Activated T-cell treated with anti-CD3 and anti-CD28 coated beads, Interleukin-2, amount 50 U/mL, for 72 hours (primary cell): ENCODE measurements around the gene ECM2. TPM values are rescaled to one million over a fixed set of nuclear protein-coding genes. Genes with fewer than 3 reads are reported as not detected.
"Not testable (repeated sequence)": the region's sequence is repeated elsewhere in the genome, so short reads cannot be mapped to it uniquely, and the experiment has no call there.

Source experiments
- ATAC-seq, 2 donors: fragments of 150-1000 bp; cut with Tn5 transposase; replicated peaks in 1 of 2; 2 replicates each; pipeline ENCODE4 v1.10.0; 2021; ENCODE audit warnings: moderate library complexity in 2 of 2, mild to moderate bottlenecking in 1 of 2
- DNase-seq, 2 donors: peaks; one replicate each; pipeline ENCODE4 v3.0.0; 2021 to 2022; ENCODE audit warnings: mixed read lengths in 1 of 2
- H3K27ac Mint-ChIP-seq: one replicate; pipeline ENCODE4 v1.8.0; 2022; ENCODE audit warnings: mild to moderate bottlenecking, moderate library complexity, mixed read lengths
- H3K27me3 Mint-ChIP-seq: one replicate; pipeline ENCODE4 v1.8.0; 2022; ENCODE audit warnings: low read depth, mixed read lengths
- H3K36me3 Mint-ChIP-seq, 2 donors: one replicate each; pipeline ENCODE4 v1.8.0; 2022; ENCODE audit warnings: mixed read lengths in 2 of 2, mild to moderate bottlenecking in 1 of 2; ENCODE audit not compliant: insufficient read depth in 2 of 2
- H3K4me1 Mint-ChIP-seq: one replicate; pipeline ENCODE4 v1.8.0; 2022; ENCODE audit warnings: low read depth, mixed read lengths
- H3K4me3 Mint-ChIP-seq, 2 donors: one replicate each; pipeline ENCODE4 v1.8.0; 2022; ENCODE audit warnings: mild to moderate bottlenecking in 2 of 2, mixed read lengths in 2 of 2, moderate library complexity in 2 of 2
- H3K9me3 Mint-ChIP-seq, 2 donors: one replicate each; pipeline ENCODE4 v1.8.0; 2022; ENCODE audit warnings: mixed read lengths in 2 of 2
- total RNA-seq, 2 donors: library from RNA; stranded (reverse); gene quantifications; one replicate each; pipeline ENCODE4 v1.2.3, GENCODE V29; 2022

The ECM2 gene
- total RNA-seq, result not detected

- Mint-ChIP-seq H3K27ac (peak within 1 kb of the TSS; percentile 20), H3K27me3 (no peaks in the 10 kb centered on the region), H3K36me3 (peaks cover 0 to 2% of the 10 kb centered on the region in 2 donors)
These were observed at the start of gene ECM2 for GRCh38 chr9:92535940-92536850. ECM2 (minus strand) TSS chr9:92535990; CDS start chr9:92522866, 13,124 bp downstream.

GRCh38 chr9:92576175-92576574, 40.4 kb upstream of the ECM2 start:
- H3K4me3 Mint-ChIP-seq, result no peak overlapping the region
- peaks cover 3 to 5% of the 10 kb centered on the region in 2 donors for H3K36me3 Mint-ChIP-seq
- no peak for ATAC-seq
- no peaks in the 10 kb centered on the region for H3K27me3 Mint-ChIP-seq
- DNase-seq, result no peak
- no peaks in the 10 kb centered on the region for H3K4me1 Mint-ChIP-seq
- no peak overlapping the region for H3K27ac Mint-ChIP-seq
- H3K9me3 Mint-ChIP-seq, result peaks cover 5 to 7% of the 10 kb centered on the region in 2 donors

More at GRCh38 chr9:92535940-92536850, at the start of gene ECM2:
- H3K4me1 Mint-ChIP-seq, result no peaks in the 10 kb centered on the region
- ATAC-seq (no peak), DNase-seq (no peak)
- H3K9me3 Mint-ChIP-seq, result peaks cover 0 to 2% of the 10 kb centered on the region in 2 donors
- H3K4me3 Mint-ChIP-seq, result peak within 1 kb of the TSS in 1 of 2 donors; percentile 1

GRCh38 chr9:92573612-92574011, 37.8 kb upstream of the ECM2 start:
- not testable (repeated sequence) for H3K27me3 Mint-ChIP-seq, H3K4me1 Mint-ChIP-seq, H3K36me3 Mint-ChIP-seq, H3K4me3 Mint-ChIP-seq, DNase-seq, H3K27ac Mint-ChIP-seq, H3K9me3 Mint-ChIP-seq, ATAC-seq

- H3K27me3 Mint-ChIP-seq, H3K9me3 Mint-ChIP-seq, H3K4me1 Mint-ChIP-seq, H3K27ac Mint-ChIP-seq, H3K4me3 Mint-ChIP-seq, DNase-seq, H3K36me3 Mint-ChIP-seq, ATAC-seq: not testable (repeated sequence)
These were observed 36.1 kb upstream of the ECM2 start for GRCh38 chr9:92571871-92572270.

- Mint-ChIP-seq H3K9me3 (peaks cover 8 to 9% of the 10 kb centered on the region in 2 donors), H3K27ac (no peak overlapping the region), H3K36me3 (peaks cover 2 to 6% of the 10 kb centered on the region in 2 donors), H3K4me1 (no peaks in the 10 kb centered on the region), H3K27me3 (no peaks in the 10 kb centered on the region), H3K4me3 (no peak overlapping the region)
- no peak for DNase-seq
- ATAC-seq, result no peak
These were observed 29.2 kb upstream of the ECM2 start for GRCh38 chr9:92564982-92565381.

- Mint-ChIP-seq H3K36me3 (peaks cover 2 to 6% of the 10 kb centered on the region in 2 donors), H3K4me1 (no peaks in the 10 kb centered on the region), H3K9me3 (peaks cover 8 to 9% of the 10 kb centered on the region in 2 donors), H3K27me3 (no peaks in the 10 kb centered on the region), H3K4me3 (no peak overlapping the region), H3K27ac (no peak overlapping the region)
- DNase-seq (no peak), ATAC-seq (no peak)
These were observed 28.7 kb upstream of the ECM2 start for GRCh38 chr9:92564504-92564903.

- peaks cover 2 to 6% of the 10 kb centered on the region in 2 donors for H3K36me3 Mint-ChIP-seq
- no peaks in the 10 kb centered on the region for H3K4me1 Mint-ChIP-seq
- no peak overlapping the region for H3K27ac Mint-ChIP-seq
- no peak for ATAC-seq
- H3K4me3 Mint-ChIP-seq, result no peak overlapping the region
- H3K9me3 Mint-ChIP-seq, result peaks cover 8 to 9% of the 10 kb centered on the region in 2 donors
- no peaks in the 10 kb centered on the region for H3K27me3 Mint-ChIP-seq
- no peak for DNase-seq
These were observed 27.6 kb upstream of the ECM2 start for GRCh38 chr9:92563116-92564100.

- peaks cover 2 to 6% of the 10 kb centered on the region in 2 donors for H3K36me3 Mint-ChIP-seq
- H3K9me3 Mint-ChIP-seq, result peaks cover 7 to 8% of the 10 kb centered on the region in 2 donors
- H3K4me1 Mint-ChIP-seq, result no peaks in the 10 kb centered on the region
- no peak overlapping the region for H3K4me3 Mint-ChIP-seq
- no peaks in the 10 kb centered on the region for H3K27me3 Mint-ChIP-seq
- ATAC-seq (no peak), DNase-seq (no peak)
- H3K27ac Mint-ChIP-seq, result no peak overlapping the region
These were observed 26.7 kb upstream of the ECM2 start for GRCh38 chr9:92562461-92562967.

GRCh38 chr9:92561374-92562330, 25.9 kb upstream of the ECM2 start:
- Mint-ChIP-seq H3K4me3 (no peak overlapping the region), H3K27ac (no peak overlapping the region), H3K27me3 (no peaks in the 10 kb centered on the region), H3K9me3 (peaks cover 5 to 6% of the 10 kb centered on the region in 2 donors), H3K36me3 (peaks cover 2 to 6% of the 10 kb centered on the region in 2 donors), H3K4me1 (no peaks in the 10 kb centered on the region)
- ATAC-seq (no peak), DNase-seq (no peak)

- H3K27ac Mint-ChIP-seq, result no peak overlapping the region
- no peaks in the 10 kb centered on the region for H3K36me3 Mint-ChIP-seq
- H3K9me3 Mint-ChIP-seq, result peaks cover 0 to 2% of the 10 kb centered on the region in 2 donors
These were observed 23.0 kb upstream of the ECM2 start for GRCh38 chr9:92558612-92559374.

GRCh38 chr9:92550765-92551164, 15.0 kb upstream of the ECM2 start:
- ATAC-seq (no peak), DNase-seq (no peak)
- Mint-ChIP-seq H3K27ac (no peak overlapping the region), H3K9me3 (peaks cover 0 to 2% of the 10 kb centered on the region in 2 donors), H3K36me3 (no peaks in the 10 kb centered on the region), H3K4me1 (peaks cover 3% of the 10 kb centered on the region), H3K27me3 (no peaks in the 10 kb centered on the region), H3K4me3 (no peak overlapping the region)

More at GRCh38 chr9:92558612-92559374, 23.0 kb upstream of the ECM2 start:
- H3K4me3 Mint-ChIP-seq, result no peak overlapping the region
- H3K27me3 Mint-ChIP-seq, result no peaks in the 10 kb centered on the region
- peaks cover 6% of the 10 kb centered on the region for H3K4me1 Mint-ChIP-seq
- DNase-seq, result no peak
- ATAC-seq, result no peak
